IPS DF 6.9 (cell line): Measurements from ENCODE around the gene RPIA.

ENCODE experiments used
- DNase-seq: peaks from one replicate; pipeline ENCODE4 v3.0.0-alpha.2; 2013; ENCODE audit warnings: low read depth, low spot score
- H3K27ac ChIP-seq: one replicate; pipeline ENCODE4 v1.5.1; 2013; ENCODE audit warnings: low read length, control low read depth
- H3K27me3 ChIP-seq: 2 replicates; pipeline ENCODE4 v1.6.1; 2013; ENCODE audit warnings: mild to moderate bottlenecking, low read length; ENCODE audit not compliant: control insufficient read depth, insufficient read depth
- H3K36me3 ChIP-seq: 2 replicates; pipeline ENCODE4 v1.6.1; 2013; ENCODE audit warnings: low read length; ENCODE audit not compliant: control insufficient read depth, insufficient read depth
- H3K4me1 ChIP-seq: 2 replicates; pipeline ENCODE4 v1.6.1; 2013; ENCODE audit warnings: low read length; ENCODE audit not compliant: control insufficient read depth, insufficient read depth
- H3K4me3 ChIP-seq: 2 replicates; pipeline ENCODE4 v1.5.1; 2013; ENCODE audit warnings: mild to moderate bottlenecking, low read length
- H3K9me3 ChIP-seq: 2 replicates; pipeline ENCODE4 v1.6.1; 2013; ENCODE audit warnings: low read length, inconsistent platforms; ENCODE audit not compliant: control insufficient read depth, insufficient read depth
- WGBS: extraction: QIAGEN DNeasy Blood & Tissue Kit; methylation state at CpG from one replicate; pipeline ENCODE4 v1.1.7; 2013; ENCODE audit warnings: mixed read lengths, missing lambda C conversion rate; ENCODE audit not compliant: insufficient read length, insufficient coverage; 5-methylcytosine and 5-hydroxymethylcytosine counted together

The RPIA gene

DNA sequence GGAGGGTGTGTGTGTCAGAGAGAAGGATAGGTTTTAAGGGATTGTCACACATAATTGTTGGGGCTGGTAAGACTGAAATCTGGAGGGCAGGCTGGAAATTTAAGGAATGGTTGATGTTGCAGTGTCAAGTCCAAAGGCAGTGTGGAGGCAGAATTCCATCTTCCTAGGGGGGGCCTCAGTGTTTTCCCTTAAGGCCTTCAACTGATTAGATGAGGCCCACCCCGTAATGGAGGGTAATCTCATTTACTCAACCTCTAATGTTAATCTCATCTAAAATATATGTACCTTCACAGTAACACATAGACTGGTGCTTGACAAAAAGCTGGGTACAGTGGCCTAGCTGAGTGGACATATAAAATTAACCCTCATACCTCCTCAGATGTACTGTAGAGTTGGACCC lies 30.9 kb upstream of the RPIA start:
- Histone ChIP-seq H3K4me3 (no peak overlapping the region), H3K36me3 (no peaks in the 10 kb centered on the region), H3K27me3 (no peaks in the 10 kb centered on the region; the same call in 1 of the 2 replicates), H3K27ac (no peak overlapping the region), H3K9me3 (no peaks in the 10 kb centered on the region), H3K4me1 (no peaks in the 10 kb centered on the region)
- WGBS = no CpG with 5 or more reads among the region's 1 CpG
- no peak for DNase-seq

DNA sequence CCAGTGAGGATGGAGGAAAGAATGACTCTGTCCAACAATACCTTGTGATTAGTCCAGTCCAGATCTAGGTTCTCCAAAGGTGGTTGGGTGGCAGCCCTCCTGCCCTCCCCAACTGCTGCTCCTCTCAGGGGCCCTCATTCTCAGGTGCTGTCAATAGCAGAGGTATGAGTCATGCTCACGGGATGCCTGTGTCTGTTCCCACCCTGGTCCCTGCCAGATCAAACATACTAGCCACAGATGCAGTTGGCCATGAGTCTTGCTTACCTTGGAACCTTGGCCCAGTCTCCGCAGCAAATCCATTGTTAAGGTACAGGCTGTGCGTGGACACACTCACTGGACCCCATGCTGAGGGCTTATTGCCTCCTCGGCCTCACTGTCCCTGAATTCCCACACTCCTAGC lies 24.9 kb upstream of the RPIA start:
- no CpG with 5 or more reads among the region's 4 CpGs for WGBS
- Histone ChIP-seq H3K27ac (no peak overlapping the region), H3K9me3 (no peaks in the 10 kb centered on the region), H3K27me3 (no peaks in the 10 kb centered on the region), H3K36me3 (no peaks in the 10 kb centered on the region), H3K4me3 (no peak overlapping the region), H3K4me1 (no peaks in the 10 kb centered on the region)
- no peak for DNase-seq

DNA sequence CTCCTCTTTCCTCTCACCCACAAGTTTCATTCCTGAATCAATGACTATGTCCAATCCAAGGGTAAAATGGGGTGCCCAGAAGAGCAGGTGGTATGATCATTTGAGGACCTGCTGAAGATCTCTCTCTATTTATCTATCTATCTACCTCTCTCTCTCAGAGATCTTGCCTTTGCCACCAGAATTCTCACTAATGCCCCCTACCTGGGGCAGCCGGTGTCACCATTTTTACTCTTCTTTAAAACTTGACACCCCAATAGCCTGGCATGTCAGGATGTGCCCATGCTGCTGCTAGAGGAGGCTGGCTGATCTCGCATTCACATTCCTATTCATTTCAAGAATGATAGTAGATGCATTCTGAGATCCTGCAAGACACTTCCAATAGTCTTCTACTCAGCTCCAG lies 24.3 kb upstream of the RPIA start:
- Histone ChIP-seq H3K4me3 (no peak overlapping the region), H3K4me1 (no peaks in the 10 kb centered on the region), H3K36me3 (no peaks in the 10 kb centered on the region), H3K27ac (no peak overlapping the region), H3K27me3 (no peaks in the 10 kb centered on the region), H3K9me3 (no peaks in the 10 kb centered on the region)
- no peak for DNase-seq
- WGBS = no CpG with 5 or more reads among the region's 2 CpGs

DNA sequence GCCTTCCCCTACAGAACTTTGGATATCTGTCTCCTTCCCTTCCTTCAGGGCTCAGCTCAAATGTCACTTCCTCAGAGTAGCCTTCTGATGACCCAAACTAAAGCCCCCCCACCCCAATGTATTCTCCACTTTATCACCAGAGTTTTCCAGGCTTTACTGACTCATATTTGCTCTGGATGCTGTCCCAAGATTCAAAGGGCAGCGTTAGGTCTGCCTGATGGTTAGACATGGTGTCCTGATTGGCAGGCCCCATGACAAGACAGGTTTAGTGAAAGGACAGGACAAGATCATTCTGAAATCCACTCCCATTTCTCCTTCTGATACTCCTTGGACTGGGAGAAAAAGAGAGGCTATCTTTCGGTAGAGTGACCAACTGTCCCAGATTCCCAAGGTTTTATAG lies 22.6 kb upstream of the RPIA start:
- H3K27ac ChIP-seq = no peak overlapping the region
- no peaks in the 10 kb centered on the region for H3K4me1 ChIP-seq
- DNase-seq = no peak
- no peak overlapping the region for H3K4me3 ChIP-seq
- WGBS = no CpG with 5 or more reads among the region's 2 CpGs
- H3K27me3 ChIP-seq = no peaks in the 10 kb centered on the region
- no peaks in the 10 kb centered on the region for H3K36me3 ChIP-seq
- no peaks in the 10 kb centered on the region for H3K9me3 ChIP-seq

DNA sequence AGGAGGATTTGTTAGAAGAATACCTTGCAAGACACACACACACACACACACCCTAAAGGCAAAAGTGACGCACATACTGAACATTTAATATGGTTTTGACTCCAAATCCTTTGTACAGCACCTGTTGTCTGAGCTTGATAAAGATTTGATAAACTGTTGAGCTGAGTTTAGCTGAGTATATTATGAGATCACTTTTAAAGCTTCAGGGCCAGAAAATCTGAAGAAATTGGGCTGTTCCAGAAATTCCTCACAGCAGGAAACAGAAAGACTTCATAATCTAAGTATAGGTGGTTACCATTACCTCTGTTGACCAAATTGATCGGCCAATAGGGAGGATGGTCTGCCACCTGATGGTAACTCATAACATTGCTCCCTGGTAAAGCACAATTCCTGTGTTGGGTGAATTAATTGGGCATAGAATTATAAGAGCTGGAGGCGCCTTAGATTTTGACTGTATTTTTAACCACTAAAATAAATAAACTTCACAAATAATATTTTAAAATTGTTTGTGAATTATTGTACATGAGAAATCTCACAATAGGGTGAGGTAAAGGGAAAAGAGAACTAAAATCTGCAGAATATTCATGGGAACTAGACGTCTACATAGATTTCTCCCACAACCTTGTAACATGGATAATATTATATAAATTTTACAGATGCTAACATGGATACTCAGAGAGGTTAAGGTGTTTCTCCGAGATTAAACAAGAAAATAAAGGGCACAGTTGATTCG lies 21.8 kb upstream of the RPIA start:
- H3K4me3 ChIP-seq = no peak overlapping the region
- no peaks in the 10 kb centered on the region for H3K27me3 ChIP-seq
- no peaks in the 10 kb centered on the region for H3K9me3 ChIP-seq
- H3K36me3 ChIP-seq = no peaks in the 10 kb centered on the region
- no peak overlapping the region for H3K27ac ChIP-seq
- DNase-seq = no peak
- no peaks in the 10 kb centered on the region for H3K4me1 ChIP-seq
- WGBS = no CpG with 5 or more reads among the region's 6 CpGs

DNA sequence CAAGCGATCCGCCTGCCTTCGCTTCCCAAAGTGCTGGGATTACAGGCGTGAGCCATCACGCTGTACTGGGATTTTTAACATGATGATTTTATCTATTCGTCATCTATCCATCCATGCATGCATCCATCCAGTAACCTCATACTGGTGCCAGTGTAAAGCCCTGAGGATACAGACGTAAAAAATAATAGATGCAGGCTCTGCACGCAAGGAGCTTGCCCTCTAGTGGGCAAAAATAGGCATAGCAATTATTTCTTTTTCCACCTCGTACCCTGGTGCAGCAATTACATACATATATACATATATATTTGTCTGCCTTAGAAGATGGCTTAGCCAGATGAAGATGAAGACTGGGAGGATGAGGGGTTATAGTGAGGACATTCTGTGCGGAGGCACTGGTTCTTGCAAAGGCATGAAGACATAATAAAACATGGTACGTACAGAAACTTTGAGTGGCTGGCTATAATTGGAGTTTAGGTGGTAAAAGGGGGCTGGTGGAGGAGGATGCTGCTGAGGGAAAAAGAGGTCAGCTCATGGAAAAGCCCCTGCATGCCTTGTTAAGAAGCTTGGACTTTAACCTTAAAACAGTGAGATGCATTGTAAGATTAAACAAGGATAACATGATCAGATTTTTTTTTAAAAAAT lies 19.6 kb upstream of the RPIA start:
- Histone ChIP-seq H3K4me1 (no peaks in the 10 kb centered on the region), H3K27ac (no peak overlapping the region), H3K4me3 (no peak overlapping the region), H3K36me3 (no peaks in the 10 kb centered on the region), H3K9me3 (no peaks in the 10 kb centered on the region), H3K27me3 (no peaks in the 10 kb centered on the region)
- DNase-seq = no peak
- WGBS = no CpG with 5 or more reads among the region's 11 CpGs

DNA sequence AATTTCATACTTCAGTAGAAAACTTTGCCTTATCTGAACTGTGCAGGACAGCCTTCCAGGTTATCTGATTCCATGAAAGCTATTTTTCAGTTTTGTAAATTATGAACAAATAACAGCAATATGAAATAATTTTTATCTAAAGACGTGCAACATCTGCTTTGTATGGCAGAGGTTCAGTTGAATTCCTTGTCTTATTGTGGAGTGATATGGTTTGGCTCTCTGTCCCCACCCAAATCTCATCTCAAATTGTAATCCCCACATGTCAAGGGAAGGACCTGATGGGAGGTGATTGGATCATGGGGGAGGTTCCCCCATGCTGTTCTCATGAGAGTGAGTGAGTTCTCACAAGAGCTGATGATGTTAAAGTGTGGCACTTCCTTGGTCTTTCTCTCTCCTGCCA lies 18.1 kb upstream of the RPIA start:
- DNase-seq = no peak
- WGBS = no CpG with 5 or more reads among the region's 1 CpG
- H3K4me1 ChIP-seq = no peaks in the 10 kb centered on the region
- no peaks in the 10 kb centered on the region for H3K36me3 ChIP-seq
- no peak overlapping the region for H3K4me3 ChIP-seq
- no peak overlapping the region for H3K27ac ChIP-seq
- H3K9me3 ChIP-seq = no peaks in the 10 kb centered on the region
- H3K27me3 ChIP-seq = no peaks in the 10 kb centered on the region

DNA sequence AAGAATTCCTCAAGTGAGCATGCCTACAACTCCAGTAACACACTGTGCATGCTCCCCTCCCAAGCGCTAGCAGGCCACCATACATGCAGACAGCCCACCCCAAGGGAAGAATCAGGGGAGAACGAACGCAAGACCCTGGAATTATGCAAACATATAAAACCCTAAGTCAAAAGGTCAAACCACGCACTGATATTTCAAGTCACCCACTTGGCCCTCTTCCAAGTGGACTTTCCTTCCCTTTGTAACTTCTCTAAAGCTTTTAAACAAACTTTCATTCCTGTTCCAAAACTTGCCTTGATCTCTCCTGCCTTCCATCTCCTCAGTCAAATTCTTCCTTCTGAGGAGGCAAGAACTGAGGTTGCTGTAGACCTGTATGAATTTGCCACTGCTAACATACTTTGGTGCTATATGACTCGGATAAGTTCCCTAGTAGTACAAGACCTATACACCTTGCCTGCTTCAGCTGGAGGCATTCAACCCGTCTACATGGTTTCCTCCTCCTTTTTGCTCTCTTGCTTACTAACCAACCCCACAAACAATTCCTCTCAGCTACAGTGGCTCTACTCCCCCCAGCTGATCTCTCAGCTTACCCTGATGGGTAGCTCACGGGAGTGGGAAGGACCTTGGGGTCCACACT lies 11.1 kb upstream of the RPIA start:
- Histone ChIP-seq H3K27me3 (no peaks in the 10 kb centered on the region), H3K4me1 (no peaks in the 10 kb centered on the region)
- WGBS = no CpG with 5 or more reads among the region's 7 CpGs

DNA sequence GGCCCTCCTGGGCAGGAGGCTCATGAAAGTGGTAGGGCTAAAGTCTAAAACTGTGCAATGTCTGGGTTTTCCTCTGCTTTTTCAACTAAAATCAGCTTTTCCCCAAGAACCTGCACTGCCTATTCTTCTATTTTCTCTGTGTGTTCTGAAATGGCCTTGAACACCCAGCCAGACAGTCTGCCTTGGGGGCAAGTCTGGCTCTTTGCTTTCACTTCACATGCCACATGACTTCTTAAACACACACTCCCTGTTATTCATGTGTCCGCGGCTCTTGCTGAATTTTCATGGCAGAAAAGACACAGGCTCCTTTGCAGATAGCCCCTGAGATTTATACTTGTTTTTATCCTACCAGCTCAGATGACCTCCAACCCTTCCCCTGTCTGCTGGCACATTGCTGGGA lies 10.6 kb upstream of the RPIA start:
- no CpG with 5 or more reads among the region's 2 CpGs for WGBS
- DNase-seq = no peak
- Histone ChIP-seq H3K9me3 (peaks cover 4% of the 10 kb centered on the region), H3K27me3 (no peaks in the 10 kb centered on the region), H3K27ac (no peak overlapping the region), H3K36me3 (no peaks in the 10 kb centered on the region), H3K4me3 (no peak overlapping the region), H3K4me1 (no peaks in the 10 kb centered on the region)

More for the DNA sequence above, 11.1 kb upstream of the RPIA start:
- H3K27ac ChIP-seq = no peak overlapping the region
- no peak for DNase-seq
- H3K9me3 ChIP-seq = peaks cover 4% of the 10 kb centered on the region
- H3K36me3 ChIP-seq = no peaks in the 10 kb centered on the region
- no peak overlapping the region for H3K4me3 ChIP-seq

DNA sequence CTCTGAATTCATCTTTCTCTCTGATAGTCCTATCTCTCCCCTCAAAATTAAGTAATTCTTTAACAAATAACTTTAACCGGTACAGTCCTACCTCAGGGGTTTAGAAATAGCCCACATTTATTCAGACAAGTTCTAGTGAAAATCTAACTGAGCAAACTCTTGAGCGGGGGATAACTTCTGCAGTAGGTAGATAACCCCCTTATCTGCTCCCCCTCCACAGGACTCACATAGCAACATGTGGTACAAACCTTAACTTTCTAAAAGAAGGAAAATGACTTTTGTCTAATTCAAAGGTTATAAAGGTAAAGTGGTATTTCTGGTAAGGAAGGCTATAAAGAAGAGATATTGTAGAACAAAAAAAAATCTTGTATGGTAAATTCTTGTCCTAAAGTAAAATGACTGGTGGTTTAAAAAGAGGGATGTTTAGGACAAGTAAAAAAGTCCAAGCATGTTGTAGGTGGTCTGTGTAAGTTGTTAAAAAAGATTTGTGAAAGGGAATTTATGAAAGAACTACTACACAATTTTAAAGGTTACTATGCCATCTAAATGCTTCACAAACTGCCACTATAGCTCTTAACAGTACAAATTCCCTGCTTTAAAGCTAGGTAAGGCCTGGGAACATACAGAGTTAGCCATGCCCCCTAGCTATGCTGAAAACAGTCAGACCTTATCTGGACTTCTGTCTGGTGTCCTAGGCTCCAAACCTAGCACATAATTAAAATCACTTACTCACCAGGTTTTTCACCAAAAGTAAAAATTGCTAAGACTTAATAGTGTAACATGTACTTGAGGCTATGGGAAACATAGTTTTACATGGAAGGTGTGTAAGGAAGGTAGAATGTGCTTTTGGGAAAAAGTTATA lies 8.1 kb upstream of the RPIA start:
- no CpG with 5 or more reads among the region's 2 CpGs for WGBS
- Histone ChIP-seq H3K36me3 (no peaks in the 10 kb centered on the region), H3K27ac (no peak overlapping the region), H3K4me1 (no peaks in the 10 kb centered on the region), H3K27me3 (no peaks in the 10 kb centered on the region), H3K9me3 (peaks cover 4% of the 10 kb centered on the region), H3K4me3 (no peak overlapping the region)
- DNase-seq = no peak
